GM23338 (cell line): ENCODE data around the gene TRA2A. TPM values are rescaled to one million over a fixed set of nuclear protein-coding genes. Genes with fewer than 3 reads are reported as not detected.

Source experiments
- ATAC-seq: fragments of 200-7000 bp; cut with Tn5 transposase; 3 replicates; pipeline ENCODE4 v1.9.1; 2020
- DNase-seq: peaks from one replicate; pipeline ENCODE4 v3.0.0-alpha.2; 2015; ENCODE audit warnings: low spot score
- H2AFZ ChIP-seq: fragments of 200-600 bp; sonication (generic); 2 replicates; pipeline ENCODE4 v1.8.0; 2016; ENCODE audit warnings: antibody characterized with exemption, mild to moderate bottlenecking, moderate library complexity
- H3F3A ChIP-seq: fragments of 200-600 bp; sonication (generic); replicated peaks from 2 replicates; pipeline ENCODE4 v1.8.0; 2017; ENCODE audit warnings: antibody characterized with exemption, mixed run types, low read depth
- H3K27ac ChIP-seq: fragments of 200-600 bp; sonication (generic); 2 replicates; pipeline ENCODE4 v1.6.1; 2016; ENCODE audit warnings: low read depth
- H3K27me3 ChIP-seq: fragments of 200-600 bp; sonication (generic); 2 replicates; pipeline ENCODE4 v1.8.0; 2016; ENCODE audit warnings: mild to moderate bottlenecking, mixed run types, moderate library complexity; ENCODE audit not compliant: insufficient read depth
- H3K36me3 ChIP-seq: fragments of 200-600 bp; sonication (generic); 2 replicates; pipeline ENCODE4 v1.8.0; 2016; ENCODE audit warnings: mild to moderate bottlenecking; ENCODE audit not compliant: insufficient read depth
- H3K4me1 ChIP-seq: fragments of 200-600 bp; sonication (generic); 2 replicates; pipeline ENCODE4 v1.8.0; 2016; ENCODE audit warnings: mild to moderate bottlenecking, moderate library complexity; ENCODE audit not compliant: insufficient read depth
- H3K4me2 ChIP-seq: fragments of 200-600 bp; sonication (generic); 2 replicates; pipeline ENCODE4 v1.7.1; 2017; ENCODE audit warnings: mixed run types
- H3K4me3 ChIP-seq: fragments of 200-600 bp; sonication (generic); 2 replicates; pipeline ENCODE4 v1.6.1; 2016; ENCODE audit warnings: mixed run types
- H3K79me2 ChIP-seq: fragments of 200-600 bp; sonication (generic); replicated peaks from 2 replicates; pipeline ENCODE4 v1.8.0; 2017; ENCODE audit warnings: mild to moderate bottlenecking; ENCODE audit not compliant: insufficient read depth
- H3K9me2 ChIP-seq: fragments of 200-600 bp; sonication (generic); 2 replicates; pipeline ENCODE4 v1.8.0; 2017; ENCODE audit not compliant: insufficient read depth
- H4K20me1 ChIP-seq: fragments of 200-600 bp; sonication (generic); replicated peaks from 2 replicates; pipeline ENCODE4 v1.8.0; 2017; ENCODE audit warnings: mild to moderate bottlenecking; ENCODE audit not compliant: insufficient read depth
- H3K27ac Mint-ChIP-seq: 2 replicates; pipeline ENCODE4 v1.8.0; 2020; ENCODE audit warnings: inconsistent platforms, mild to moderate bottlenecking, moderate library complexity, mixed read lengths
- H3K27me3 Mint-ChIP-seq: 3 replicates; pipeline ENCODE4 v1.8.0; 2022; ENCODE audit warnings: low read depth, mild to moderate bottlenecking, moderate library complexity, mixed read lengths, inconsistent platforms; ENCODE audit not compliant: insufficient read depth, poor library complexity
- H3K36me3 Mint-ChIP-seq: 3 replicates; pipeline ENCODE4 v1.8.0; 2021; ENCODE audit warnings: low read depth, mild to moderate bottlenecking, inconsistent platforms, moderate library complexity, mixed read lengths
- H3K4me1 Mint-ChIP-seq: 3 replicates; pipeline ENCODE4 v1.8.0; 2020; ENCODE audit warnings: mild to moderate bottlenecking, inconsistent platforms, mixed read lengths
- H3K4me3 Mint-ChIP-seq: 3 replicates; pipeline ENCODE4 v1.8.0; 2021; ENCODE audit warnings: moderate library complexity, mild to moderate bottlenecking, inconsistent platforms, mixed read lengths
- H3K9me3 Mint-ChIP-seq: 3 replicates; pipeline ENCODE4 v1.8.0; 2020; ENCODE audit warnings: moderate library complexity, mild to moderate bottlenecking, inconsistent platforms, mixed read lengths
- CREB1 ChIP-seq: fragments of 250-450 bp; sonication (Bioruptor Pico); IDR thresholded peaks from 2 replicates; pipeline ENCODE4 v1.5.0; 2020; ENCODE audit warnings: low read depth, mild to moderate bottlenecking, moderate library complexity
- EZH2 ChIP-seq: fragments of 200-600 bp; sonication (generic); IDR thresholded peaks from one replicate; pipeline ENCODE4 v1.8.0; 2017; ENCODE audit warnings: antibody characterized with exemption, mild to moderate bottlenecking, low read depth; ENCODE audit not compliant: unreplicated experiment
- EZH2phosphoT487 ChIP-seq: fragments of 200-600 bp; sonication (generic); IDR thresholded peaks from one replicate; pipeline ENCODE4 v1.8.1; 2018; ENCODE audit warnings: antibody characterized with exemption; ENCODE audit not compliant: unreplicated experiment
- JUNB ChIP-seq: IDR thresholded peaks from one replicate; pipeline ENCODE4 v1.6.1; 2016; ENCODE audit warnings: antibody characterized with exemption; ENCODE audit not compliant: unreplicated experiment
- POLR2AphosphoS5 ChIP-seq: IDR thresholded peaks from 2 replicates; pipeline ENCODE4 v1.6.1; 2016; ENCODE audit warnings: antibody characterized with exemption, low read depth
- STAT1 ChIP-seq: IDR thresholded peaks from one replicate; pipeline ENCODE4 v1.6.1; 2016; ENCODE audit warnings: antibody characterized with exemption; ENCODE audit not compliant: unreplicated experiment
- ZNF114 ChIP-seq: fragments of 250-450 bp; sonication (Bioruptor Pico); IDR thresholded peaks from 2 replicates; pipeline ENCODE4 v1.5.0; 2020; ENCODE audit warnings: mild to moderate bottlenecking, moderate library complexity
- ZNF331 ChIP-seq: fragments of 250-450 bp; sonication (Bioruptor Pico); IDR thresholded peaks from 2 replicates; pipeline ENCODE4 v1.5.0; 2020; ENCODE audit warnings: low read depth, mild to moderate bottlenecking, moderate library complexity
- polyA plus RNA-seq: library from polyadenylated mRNA; unstranded; fragments of >200 nt; fragmentation: Nextera tagmentation; extraction: Ambion mirVana; gene quantifications from 2 replicates; pipeline ENCODE4 v1.2.1, GENCODE V29; 2016
- total RNA-seq: library from RNA; depleted of rRNA; stranded (reverse); fragments of >200 nt; shearing (Covaris generic); gene quantifications from 2 replicates; pipeline ENCODE4 v1.2.3, GENCODE V29; 2014
- TF ChIP-seq, protein P1 (sequence below): fragments of 250-450 bp; sonication (Bioruptor Pico); IDR thresholded peaks from 2 replicates; pipeline ENCODE4 v1.5.0; 2020; ENCODE audit warnings: mild to moderate bottlenecking, moderate library complexity
- TF ChIP-seq, protein P2 (sequence below), 2 experiments: fragments of 200-600 bp in 1 of 2; sonication (generic) in 1 of 2; conservative IDR thresholded peaks; 2 replicates each; pipeline versions ENCODE4 v1.5.1 to v1.6.1; 2016 to 2017; ENCODE audit warnings: antibody characterized with exemption in 2 of 2, low read depth in 2 of 2, mild to moderate bottlenecking in 2 of 2, moderate library complexity in 1 of 2
- TF ChIP-seq, protein P3 (sequence below): IDR thresholded peaks from 2 replicates; pipeline ENCODE4 v1.6.1; 2016; ENCODE audit warnings: antibody characterized with exemption
- TF ChIP-seq, protein P4 (sequence below): IDR thresholded peaks from one replicate; pipeline ENCODE4 v1.6.1; 2018; ENCODE audit warnings: antibody characterized with exemption; ENCODE audit not compliant: unreplicated experiment

The TRA2A gene
- total and polyA plus RNA-seq, 2 experiments from 2014 or later = 82.6 to 271 TPM

DNA sequence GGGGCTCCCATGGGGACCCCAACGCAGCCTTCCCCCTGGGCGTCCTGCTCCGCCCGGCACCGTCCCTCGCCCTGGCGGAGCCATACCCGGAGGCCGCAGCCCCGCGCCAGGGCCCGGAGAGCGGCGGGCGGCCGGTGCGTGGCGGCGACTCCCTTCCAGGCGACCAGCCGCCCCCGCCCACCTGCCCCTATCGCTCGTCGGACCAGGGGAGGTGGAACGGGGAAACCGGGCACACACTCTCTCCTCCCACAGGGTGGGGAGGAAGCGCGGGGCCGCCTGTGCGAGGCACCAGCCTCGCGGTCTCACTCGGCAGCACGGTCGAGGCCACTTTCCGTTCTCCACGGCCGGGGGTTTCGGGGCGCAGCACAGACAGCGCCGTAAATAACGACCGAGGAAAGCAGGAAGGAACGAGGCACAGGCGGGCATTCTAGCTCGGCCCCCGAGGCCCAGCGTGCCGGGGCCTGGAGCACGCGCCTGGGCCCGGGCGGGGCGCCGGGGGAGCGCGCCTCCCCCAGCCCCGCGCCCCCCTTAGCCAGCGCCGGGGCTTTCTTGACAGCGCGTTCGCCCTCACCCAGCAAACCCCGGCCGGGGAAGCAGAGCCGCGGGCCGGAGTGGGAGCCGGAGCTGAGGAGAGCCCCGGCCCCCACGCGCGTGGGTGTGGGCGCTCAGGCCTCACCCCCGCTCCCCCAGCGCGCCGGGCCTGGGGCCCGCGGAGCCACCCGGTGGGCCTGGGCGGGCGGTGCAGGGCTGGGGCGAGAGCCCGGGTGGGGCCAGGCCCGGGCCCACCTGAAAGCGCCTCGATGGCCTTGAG lies 62.4 kb downstream of the TRA2A start:
- peaks cover 7% of the 10 kb centered on the region; the same call in 2 of the 3 replicates for H3K9me3 Mint-ChIP-seq
- H3K27ac ChIP-seq = peak overlapping the region; percentile 96; the same call in 1 of the 2 replicates
- H3K4me3 Mint-ChIP-seq = peak overlapping the region; percentile 99
- H3K27me3 Mint-ChIP-seq = peaks cover 13% of the 10 kb centered on the region
- H3K4me1 Mint-ChIP-seq = peaks cover 23% of the 10 kb centered on the region
- no peaks in the 10 kb centered on the region for H3K36me3 ChIP-seq
- H2AFZ ChIP-seq = no peak overlapping the region
- DNase-seq (no peak), ATAC-seq (no peak)
- no peaks in the 10 kb centered on the region for H4K20me1 ChIP-seq
- H3K9me2 ChIP-seq = no peaks in the 10 kb centered on the region
- no peaks in the 10 kb centered on the region for H3K27me3 ChIP-seq
- peaks cover 7% of the 10 kb centered on the region; the same call in 1 of the 2 replicates for H3F3A ChIP-seq
- peaks cover 28% of the 10 kb centered on the region for H3K36me3 Mint-ChIP-seq
- peak overlapping the region; percentile 96 for H3K27ac Mint-ChIP-seq
- H3K79me2 ChIP-seq = peaks cover 66% of the 10 kb centered on the region
- no peak for TF ChIP-seq CREB1 (CRISPR knock-in tag)
- TF ChIP-seq, protein P1, sequence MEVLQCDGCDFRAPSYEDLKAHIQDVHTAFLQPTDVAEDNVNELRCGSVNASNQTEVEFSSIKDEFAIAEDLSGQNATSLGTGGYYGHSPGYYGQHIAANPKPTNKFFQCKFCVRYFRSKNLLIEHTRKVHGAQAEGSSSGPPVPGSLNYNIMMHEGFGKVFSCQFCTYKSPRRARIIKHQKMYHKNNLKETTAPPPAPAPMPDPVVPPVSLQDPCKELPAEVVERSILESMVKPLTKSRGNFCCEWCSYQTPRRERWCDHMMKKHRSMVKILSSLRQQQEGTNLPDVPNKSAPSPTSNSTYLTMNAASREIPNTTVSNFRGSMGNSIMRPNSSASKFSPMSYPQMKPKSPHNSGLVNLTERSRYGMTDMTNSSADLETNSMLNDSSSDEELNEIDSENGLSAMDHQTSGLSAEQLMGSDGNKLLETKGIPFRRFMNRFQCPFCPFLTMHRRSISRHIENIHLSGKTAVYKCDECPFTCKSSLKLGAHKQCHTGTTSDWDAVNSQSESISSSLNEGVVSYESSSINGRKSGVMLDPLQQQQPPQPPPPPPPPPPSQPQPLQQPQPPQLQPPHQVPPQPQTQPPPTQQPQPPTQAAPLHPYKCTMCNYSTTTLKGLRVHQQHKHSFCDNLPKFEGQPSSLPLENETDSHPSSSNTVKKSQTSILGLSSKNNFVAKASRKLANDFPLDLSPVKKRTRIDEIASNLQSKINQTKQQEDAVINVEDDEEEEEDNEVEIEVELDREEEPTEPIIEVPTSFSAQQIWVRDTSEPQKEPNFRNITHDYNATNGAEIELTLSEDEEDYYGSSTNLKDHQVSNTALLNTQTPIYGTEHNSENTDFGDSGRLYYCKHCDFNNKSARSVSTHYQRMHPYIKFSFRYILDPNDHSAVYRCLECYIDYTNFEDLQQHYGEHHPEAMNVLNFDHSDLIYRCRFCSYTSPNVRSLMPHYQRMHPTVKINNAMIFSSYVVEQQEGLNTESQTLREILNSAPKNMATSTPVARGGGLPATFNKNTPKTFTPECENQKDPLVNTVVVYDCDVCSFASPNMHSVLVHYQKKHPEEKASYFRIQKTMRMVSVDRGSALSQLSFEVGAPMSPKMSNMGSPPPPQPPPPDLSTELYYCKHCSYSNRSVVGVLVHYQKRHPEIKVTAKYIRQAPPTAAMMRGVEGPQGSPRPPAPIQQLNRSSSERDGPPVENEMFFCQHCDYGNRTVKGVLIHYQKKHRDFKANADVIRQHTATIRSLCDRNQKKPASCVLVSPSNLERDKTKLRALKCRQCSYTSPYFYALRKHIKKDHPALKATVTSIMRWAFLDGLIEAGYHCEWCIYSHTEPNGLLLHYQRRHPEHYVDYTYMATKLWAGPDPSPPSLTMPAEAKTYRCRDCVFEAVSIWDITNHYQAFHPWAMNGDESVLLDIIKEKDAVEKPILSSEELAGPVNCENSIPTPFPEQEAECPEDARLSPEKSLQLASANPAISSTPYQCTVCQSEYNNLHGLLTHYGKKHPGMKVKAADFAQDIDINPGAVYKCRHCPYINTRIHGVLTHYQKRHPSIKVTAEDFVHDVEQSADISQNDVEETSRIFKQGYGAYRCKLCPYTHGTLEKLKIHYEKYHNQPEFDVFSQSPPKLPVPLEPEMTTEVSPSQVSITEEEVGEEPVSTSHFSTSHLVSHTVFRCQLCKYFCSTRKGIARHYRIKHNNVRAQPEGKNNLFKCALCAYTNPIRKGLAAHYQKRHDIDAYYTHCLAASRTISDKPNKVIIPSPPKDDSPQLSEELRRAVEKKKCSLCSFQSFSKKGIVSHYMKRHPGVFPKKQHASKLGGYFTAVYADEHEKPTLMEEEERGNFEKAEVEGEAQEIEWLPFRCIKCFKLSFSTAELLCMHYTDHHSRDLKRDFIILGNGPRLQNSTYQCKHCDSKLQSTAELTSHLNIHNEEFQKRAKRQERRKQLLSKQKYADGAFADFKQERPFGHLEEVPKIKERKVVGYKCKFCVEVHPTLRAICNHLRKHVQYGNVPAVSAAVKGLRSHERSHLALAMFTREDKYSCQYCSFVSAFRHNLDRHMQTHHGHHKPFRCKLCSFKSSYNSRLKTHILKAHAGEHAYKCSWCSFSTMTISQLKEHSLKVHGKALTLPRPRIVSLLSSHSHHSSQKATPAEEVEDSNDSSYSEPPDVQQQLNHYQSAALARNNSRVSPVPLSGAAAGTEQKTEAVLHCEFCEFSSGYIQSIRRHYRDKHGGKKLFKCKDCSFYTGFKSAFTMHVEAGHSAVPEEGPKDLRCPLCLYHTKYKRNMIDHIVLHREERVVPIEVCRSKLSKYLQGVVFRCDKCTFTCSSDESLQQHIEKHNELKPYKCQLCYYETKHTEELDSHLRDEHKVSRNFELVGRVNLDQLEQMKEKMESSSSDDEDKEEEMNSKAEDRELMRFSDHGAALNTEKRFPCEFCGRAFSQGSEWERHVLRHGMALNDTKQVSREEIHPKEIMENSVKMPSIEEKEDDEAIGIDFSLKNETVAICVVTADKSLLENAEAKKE (CRISPR knock-in tag) = no peak
- TF ChIP-seq, protein P2, sequence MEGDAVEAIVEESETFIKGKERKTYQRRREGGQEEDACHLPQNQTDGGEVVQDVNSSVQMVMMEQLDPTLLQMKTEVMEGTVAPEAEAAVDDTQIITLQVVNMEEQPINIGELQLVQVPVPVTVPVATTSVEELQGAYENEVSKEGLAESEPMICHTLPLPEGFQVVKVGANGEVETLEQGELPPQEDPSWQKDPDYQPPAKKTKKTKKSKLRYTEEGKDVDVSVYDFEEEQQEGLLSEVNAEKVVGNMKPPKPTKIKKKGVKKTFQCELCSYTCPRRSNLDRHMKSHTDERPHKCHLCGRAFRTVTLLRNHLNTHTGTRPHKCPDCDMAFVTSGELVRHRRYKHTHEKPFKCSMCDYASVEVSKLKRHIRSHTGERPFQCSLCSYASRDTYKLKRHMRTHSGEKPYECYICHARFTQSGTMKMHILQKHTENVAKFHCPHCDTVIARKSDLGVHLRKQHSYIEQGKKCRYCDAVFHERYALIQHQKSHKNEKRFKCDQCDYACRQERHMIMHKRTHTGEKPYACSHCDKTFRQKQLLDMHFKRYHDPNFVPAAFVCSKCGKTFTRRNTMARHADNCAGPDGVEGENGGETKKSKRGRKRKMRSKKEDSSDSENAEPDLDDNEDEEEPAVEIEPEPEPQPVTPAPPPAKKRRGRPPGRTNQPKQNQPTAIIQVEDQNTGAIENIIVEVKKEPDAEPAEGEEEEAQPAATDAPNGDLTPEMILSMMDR (conservative IDR thresholded peaks at IDR 0.05; ENCODE audit: low read depth in 2 of 2) = no peak
- no peak for TF ChIP-seq ZNF114 (CRISPR knock-in tag)
- TF ChIP-seq STAT1 = no peak
- no peak for TF ChIP-seq EZH2phosphoT487
- no peak for TF ChIP-seq EZH2
- TF ChIP-seq, protein P3, sequence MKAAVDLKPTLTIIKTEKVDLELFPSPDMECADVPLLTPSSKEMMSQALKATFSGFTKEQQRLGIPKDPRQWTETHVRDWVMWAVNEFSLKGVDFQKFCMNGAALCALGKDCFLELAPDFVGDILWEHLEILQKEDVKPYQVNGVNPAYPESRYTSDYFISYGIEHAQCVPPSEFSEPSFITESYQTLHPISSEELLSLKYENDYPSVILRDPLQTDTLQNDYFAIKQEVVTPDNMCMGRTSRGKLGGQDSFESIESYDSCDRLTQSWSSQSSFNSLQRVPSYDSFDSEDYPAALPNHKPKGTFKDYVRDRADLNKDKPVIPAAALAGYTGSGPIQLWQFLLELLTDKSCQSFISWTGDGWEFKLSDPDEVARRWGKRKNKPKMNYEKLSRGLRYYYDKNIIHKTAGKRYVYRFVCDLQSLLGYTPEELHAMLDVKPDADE = no peak
- no peak for TF ChIP-seq POLR2AphosphoS5
- TF ChIP-seq ZNF331 (CRISPR knock-in tag) = no peak
- no peak for TF ChIP-seq JUNB
- TF ChIP-seq, protein P4, sequence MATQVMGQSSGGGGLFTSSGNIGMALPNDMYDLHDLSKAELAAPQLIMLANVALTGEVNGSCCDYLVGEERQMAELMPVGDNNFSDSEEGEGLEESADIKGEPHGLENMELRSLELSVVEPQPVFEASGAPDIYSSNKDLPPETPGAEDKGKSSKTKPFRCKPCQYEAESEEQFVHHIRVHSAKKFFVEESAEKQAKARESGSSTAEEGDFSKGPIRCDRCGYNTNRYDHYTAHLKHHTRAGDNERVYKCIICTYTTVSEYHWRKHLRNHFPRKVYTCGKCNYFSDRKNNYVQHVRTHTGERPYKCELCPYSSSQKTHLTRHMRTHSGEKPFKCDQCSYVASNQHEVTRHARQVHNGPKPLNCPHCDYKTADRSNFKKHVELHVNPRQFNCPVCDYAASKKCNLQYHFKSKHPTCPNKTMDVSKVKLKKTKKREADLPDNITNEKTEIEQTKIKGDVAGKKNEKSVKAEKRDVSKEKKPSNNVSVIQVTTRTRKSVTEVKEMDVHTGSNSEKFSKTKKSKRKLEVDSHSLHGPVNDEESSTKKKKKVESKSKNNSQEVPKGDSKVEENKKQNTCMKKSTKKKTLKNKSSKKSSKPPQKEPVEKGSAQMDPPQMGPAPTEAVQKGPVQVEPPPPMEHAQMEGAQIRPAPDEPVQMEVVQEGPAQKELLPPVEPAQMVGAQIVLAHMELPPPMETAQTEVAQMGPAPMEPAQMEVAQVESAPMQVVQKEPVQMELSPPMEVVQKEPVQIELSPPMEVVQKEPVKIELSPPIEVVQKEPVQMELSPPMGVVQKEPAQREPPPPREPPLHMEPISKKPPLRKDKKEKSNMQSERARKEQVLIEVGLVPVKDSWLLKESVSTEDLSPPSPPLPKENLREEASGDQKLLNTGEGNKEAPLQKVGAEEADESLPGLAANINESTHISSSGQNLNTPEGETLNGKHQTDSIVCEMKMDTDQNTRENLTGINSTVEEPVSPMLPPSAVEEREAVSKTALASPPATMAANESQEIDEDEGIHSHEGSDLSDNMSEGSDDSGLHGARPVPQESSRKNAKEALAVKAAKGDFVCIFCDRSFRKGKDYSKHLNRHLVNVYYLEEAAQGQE = no peak
- peak overlapping the region; percentile 85 for H3K4me2 ChIP-seq
- peaks cover 15% of the 10 kb centered on the region for H3K4me1 ChIP-seq
- H3K4me3 ChIP-seq = peak overlapping the region; percentile 64
